ENCODE results near the gene PA2G4.
A peak's percentile ranks its signal among the peaks of the same experiment; 100 is the strongest.

GRCh38 chr12:56151672-56152131, 47.3 kb downstream of the PA2G4 start:
- TF ChIP-seq HNF4A (conservative IDR thresholded peaks at IDR 0.05), result no peak
- TF ChIP-seq, protein P1, sequence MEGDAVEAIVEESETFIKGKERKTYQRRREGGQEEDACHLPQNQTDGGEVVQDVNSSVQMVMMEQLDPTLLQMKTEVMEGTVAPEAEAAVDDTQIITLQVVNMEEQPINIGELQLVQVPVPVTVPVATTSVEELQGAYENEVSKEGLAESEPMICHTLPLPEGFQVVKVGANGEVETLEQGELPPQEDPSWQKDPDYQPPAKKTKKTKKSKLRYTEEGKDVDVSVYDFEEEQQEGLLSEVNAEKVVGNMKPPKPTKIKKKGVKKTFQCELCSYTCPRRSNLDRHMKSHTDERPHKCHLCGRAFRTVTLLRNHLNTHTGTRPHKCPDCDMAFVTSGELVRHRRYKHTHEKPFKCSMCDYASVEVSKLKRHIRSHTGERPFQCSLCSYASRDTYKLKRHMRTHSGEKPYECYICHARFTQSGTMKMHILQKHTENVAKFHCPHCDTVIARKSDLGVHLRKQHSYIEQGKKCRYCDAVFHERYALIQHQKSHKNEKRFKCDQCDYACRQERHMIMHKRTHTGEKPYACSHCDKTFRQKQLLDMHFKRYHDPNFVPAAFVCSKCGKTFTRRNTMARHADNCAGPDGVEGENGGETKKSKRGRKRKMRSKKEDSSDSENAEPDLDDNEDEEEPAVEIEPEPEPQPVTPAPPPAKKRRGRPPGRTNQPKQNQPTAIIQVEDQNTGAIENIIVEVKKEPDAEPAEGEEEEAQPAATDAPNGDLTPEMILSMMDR (IDR thresholded peaks at IDR 0.05; ENCODE audit: low read depth, low read length, missing input control), result peak; percentile 47

Measured in liver (tissue), 3 donors.